OCI-M1 (cell line): ENCODE data around the gene TEKT3.

Source experiments
- DNase-seq: peaks from one replicate; lab custom pipeline; 2025; lab: John Stamatoyannopoulos, UW

Gene TEKT3

DNA sequence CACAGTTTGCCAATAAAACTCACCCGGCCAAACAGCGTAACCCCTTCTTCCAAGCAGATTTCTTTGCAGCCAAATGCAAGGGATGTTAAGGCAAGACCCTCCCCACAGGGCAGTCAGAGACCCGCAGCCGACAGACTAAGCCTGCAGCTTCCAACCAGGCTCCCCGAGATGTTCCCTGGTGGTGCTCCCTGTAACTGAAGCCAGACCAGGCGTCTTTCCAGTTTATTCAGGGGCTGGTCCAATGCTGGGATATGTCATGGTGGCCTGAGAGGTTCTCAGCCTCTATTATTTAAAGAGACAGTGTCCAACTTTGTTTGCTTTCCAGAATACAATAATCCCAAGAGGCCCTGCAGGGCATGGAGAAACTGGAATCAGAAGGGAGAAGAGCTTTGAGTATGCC lies 76.3 kb downstream of the TEKT3 start, which contains the start of gene PMP22:
Gene PMP22 (minus strand): TSS at position 196 of the 400 bp plus-strand sequence. CDS start 4,599 bp downstream, outside the sequence.
- no peak for DNase-seq

DNA sequence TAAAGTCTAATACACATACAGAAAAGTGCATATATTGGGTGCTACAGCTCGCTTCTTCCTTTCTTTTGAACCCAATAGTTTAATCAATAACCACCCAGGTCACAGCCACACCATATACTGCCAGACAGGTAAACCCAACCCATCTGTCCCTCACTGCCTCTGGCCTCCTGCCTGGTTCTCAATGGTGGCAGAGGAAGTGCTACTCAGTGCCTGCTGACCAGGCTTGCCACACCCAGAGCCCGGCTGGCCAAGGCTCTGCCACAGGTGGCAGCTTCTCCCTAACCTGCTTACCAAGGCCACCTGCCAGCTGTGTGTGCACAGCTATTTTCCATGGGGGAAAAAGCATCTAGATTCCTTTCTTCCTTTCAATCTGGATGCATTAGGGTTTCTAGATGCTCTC lies 76.9 kb downstream of the TEKT3 start:
- DNase-seq, result no peak

DNA sequence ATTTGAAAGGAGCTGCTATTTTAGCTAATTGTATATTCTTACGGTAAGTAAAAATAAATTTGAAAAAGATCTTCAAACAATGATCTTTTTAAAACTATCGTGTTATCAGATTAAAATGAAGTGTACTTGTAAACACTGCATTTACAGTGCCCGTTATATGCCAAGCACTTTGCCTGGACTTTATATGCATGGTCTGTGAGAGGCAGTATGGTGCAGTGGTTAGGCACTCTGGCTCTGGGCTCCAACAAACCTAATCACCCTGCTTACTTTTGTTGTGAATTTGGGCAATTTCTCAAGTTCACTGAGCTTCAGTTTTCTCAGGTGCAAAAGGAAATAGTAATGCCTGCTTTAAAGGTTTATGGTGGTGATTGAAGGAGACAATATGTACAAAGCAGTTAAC lies 77.7 kb downstream of the TEKT3 start:
- DNase-seq, result no peak

DNA sequence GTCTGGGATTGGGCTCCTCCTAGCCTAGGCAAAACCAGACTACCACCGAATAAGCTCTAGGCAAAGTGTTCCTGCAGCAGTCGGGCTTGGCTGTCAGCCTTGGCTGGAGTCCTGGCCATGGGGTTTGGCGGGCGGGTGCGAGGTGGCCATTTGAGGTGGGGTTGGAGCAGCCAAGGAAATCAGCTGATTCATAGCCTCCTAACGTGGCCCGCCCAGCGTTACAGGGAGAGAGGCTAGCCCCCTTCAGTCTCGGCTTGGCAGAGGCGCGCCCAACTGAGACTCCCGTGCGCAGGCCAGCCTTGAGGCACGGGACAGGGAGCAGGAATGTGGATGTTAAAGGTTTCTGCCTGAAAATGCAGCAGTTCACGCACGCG lies 78.2 kb downstream of the TEKT3 start:
- no peak for DNase-seq

DNA sequence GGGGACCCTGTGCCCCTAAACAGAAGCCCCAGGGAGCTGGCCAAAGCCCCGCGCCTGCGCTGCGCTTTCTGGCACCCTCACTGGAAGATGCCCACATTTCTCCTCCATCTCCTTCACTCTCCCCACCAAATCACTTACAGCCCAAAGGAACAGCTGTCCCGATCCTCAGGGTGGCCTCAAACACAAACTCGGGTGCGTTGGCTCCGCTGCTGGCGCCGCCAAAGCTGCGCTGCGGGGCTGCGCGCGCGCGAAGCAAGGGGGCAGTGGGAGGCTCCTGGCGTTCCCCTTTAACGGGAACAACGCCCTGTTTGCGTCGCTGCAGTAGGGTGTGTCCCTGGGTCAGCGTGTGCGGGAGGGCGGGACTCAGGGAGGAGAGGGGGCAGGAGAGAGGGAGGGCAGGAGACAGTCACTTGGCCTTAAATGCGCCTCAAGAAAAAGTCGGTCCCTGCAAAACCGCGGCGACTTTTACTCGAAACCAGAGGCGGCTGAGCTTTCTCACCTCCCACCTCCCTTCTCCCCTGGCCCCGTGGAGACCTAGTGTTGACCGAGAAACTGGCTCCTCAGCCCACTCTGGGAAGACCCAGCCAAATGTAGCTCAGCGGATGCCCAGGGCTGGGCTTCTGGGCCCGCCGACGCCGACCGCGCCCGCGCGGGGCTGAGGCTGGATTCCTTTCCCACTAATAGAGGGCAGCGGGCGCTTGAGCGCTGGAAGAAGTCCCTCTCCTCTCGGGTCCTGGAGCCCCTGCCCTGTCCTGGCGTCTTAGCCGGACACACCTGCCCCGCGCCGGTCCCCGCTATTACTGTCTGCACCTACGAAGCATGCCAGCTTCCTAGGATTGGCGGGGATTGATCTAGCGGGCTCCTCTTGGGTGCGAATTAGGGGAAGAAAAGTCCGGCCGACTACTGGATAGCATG lies 78.8 kb downstream of the TEKT3 start:
- peak; percentile 68 for DNase-seq

DNA sequence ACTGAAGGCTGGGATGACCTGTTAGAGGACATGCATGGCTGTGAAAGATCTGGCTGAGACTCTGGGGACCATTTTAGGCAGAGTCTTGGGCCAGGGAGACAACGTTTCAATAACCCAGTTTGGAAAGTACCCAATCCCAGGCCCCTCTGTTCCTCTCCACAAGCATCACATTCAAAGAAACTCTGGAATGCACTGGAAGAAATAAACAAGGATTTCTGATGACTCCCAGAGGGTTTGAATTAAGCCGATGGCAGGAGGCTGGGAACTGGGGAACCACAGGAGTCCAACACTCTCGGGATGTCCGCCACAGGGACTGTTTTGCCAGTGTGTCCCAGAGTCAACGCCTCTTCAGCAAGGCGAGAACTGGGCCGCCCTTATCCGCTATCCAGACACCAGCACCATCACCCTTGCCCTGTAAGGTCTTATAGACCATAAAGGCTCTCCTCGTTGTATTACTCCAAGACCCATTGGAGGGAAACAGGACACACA lies 79.6 kb downstream of the TEKT3 start:
- no peak for DNase-seq

DNA sequence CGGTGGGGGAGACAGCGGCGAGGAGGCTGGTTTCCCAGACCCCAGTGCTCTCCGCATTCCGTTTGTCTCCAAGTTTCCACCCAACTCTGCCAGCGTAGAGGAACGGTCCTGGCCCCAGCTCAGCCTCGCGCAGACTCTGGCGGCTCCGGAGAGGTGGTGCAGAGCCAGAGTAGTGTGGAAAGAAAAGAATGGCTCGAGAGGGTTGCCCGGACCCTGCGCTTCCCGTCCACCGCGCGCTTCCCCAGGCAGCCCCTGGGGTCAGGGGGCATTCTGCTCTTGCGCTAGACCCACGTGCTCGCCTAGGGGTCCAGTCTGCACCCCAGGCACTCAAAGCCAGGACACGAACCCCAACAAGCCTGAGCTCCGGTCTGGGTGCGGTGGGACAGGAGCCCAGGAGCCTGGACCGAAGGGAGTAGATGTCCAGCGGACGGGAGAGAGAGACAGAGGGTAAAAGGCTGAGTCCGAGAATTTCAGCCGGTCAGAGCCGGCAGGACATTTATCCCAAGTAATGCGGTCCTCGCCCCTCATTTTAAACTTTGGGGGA lies 80.1 kb downstream of the TEKT3 start:
- DNase-seq, result peak; percentile 51

DNA sequence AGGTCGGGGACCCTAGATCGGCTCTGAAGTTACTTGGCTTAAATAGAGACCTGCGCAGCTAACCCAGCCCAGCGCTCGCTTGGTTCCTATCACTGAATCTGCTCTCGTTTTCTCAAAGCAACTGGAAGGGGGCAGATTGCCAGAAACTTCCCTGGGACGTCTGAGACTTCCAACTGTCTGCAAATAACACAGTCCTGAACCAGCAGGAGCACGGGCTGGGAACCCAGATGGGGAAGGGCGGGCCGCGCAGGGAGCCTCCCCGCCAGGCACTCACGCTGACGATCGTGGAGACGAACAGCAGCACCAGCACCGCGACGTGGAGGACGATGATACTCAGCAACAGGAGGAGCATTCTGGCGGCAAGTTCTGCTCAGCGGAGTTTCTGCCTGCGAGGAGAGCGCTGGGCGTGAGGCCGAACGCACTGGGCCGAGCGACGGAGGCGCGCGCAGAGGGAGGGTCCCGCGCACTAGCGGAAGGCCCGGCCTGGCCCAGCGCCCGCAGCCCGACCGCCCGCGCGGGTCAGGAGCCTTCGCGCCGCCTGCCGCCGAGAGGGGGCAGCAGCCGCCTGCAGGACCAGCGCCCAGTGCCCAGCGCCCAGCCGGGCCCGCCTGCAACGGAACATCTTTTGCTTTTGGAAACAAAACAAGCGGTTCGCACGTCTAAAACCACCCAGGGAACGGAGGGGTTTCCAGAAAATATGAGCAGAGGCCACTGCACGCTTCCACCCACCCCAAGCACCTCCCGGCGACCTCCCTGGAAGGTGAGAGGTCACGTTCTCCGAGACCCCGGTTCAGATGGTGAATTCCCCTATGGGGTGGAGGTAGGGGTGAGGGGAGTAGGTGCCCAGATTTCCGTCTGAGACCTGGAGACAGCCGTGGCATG lies 80.8 kb downstream of the TEKT3 start:
- DNase-seq, result peak; percentile 87

DNA sequence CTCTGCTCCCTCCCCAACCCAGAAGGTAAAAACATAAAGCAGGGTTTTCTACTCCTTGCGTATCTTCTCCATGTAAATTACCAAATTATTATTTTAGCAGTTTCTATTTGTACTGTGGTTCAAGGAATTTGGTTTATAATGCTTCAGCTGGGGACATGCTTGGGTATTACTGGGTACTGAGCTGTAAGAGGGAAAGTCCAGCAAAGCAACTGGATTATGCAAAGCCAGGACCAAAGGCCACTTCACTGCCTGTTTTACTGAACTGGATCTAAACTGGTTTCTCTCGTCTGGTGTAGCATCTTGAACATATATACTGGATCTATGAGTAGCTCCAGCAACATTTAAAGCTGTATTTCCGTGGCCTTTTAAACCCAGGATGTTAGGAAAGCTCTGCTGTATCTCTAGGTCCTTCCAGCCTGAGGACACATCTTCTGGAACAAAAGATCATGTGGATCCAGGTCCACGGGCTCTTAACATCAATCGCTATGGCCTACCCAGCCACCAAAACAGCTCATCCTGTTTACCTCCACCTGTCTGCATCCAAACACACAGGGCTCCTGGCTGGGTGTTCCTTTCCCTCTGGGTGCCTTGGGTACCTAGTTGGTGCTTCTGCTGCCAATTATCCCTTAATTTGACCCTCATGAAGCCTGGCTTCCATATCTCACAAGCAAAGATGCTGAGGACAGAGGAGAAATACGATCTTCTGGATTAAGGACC lies 83.4 kb downstream of the TEKT3 start:
- DNase-seq, result no peak

DNA sequence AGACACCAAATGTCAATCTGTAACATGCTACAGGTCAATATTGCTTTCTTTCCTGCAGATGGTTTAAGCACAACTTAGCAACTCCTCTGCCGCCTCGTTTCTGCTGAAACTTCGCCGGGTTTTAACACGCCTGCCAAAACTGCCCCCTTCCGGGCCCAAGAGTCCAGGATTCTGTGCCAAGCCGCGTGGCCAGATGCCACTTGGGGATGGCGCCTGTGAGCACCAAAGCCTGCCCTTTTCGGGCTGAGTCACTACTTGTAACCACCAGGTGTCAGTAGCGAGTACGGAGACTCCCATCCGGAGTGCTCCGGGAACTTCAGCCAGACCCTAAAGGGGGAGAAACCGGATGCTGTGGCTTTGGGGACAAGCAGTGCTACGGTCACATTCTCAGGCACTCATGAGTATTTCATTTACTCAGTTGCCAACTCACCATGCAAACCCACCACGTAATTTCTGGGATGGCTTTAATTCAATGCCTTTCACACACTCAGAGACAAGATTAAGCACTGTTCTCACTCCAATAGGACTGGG lies 84.1 kb downstream of the TEKT3 start:
- peak; percentile 86 for DNase-seq

DNA sequence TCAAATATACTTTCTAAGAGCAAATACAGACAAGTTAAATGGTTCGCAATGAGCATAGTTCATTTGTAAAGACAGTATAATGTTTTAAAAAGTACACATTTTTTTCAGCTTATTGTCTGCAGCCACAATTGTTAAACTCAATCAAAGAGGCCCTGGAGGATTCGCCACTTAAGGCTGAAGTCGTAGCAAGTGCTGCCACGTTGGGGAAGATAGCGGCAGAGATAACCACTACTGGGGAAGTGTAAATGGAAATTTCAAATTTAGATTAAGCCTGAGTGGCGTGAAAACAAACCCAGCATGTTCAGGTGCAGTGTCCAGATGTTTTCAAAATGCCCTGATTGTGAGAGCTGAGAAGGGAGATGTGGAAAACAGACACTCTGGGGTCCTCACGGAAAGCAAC lies 84.7 kb downstream of the TEKT3 start:
- DNase-seq, result no peak

DNA sequence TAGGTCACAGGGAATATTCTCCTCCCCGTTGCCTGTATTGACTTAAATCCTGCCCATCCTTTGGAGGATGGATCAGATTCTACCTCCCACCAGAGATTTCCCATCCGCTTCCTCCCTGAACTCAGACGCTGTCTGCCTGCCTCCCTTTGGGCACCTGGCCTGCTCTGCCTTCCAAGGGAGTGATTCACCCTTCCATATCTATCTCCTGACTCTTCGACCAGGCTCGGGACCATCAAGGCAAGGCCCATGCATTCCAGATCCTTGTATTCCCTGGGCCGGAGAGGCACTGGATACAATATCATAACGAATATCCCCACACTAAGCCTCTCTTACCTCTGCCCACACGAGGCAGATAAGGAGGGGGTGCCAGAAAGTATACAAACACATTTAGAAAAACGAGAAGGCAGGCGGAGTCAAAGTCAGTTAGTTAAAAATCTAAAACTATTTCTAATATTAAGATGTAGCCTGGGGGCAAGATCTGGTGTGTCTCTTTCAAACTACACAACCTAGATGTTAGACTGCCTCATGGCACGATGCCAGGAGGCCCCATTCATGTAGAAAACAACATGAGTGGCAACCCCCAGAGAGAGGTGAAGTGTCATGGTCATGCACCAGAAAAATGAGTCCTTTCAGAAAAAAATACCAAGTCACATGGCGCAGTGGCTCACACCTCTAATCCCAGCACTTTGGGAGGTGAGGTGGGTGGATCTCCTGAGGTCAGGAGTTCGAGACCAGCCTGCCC lies 85.5 kb downstream of the TEKT3 start:
- DNase-seq, result no peak
